PFSK-1 (cell line): ENCODE measurements around the gene DYRK1A.

Experiments used
- FOXP2 ChIP-seq: optimal IDR thresholded peaks from 2 replicates; pipeline ENCODE3; 2011; ENCODE audit warnings: borderline replicate concordance, control low read depth, inconsistent platforms; ENCODE audit not compliant: insufficient read depth; ENCODE audit errors: extremely low read length, extremely low read depth
- POLR2AphosphoS5 ChIP-seq: IDR thresholded peaks from 2 replicates; pipeline ENCODE4 v1.6.1; 2012; ENCODE audit warnings: low read depth, mild to moderate bottlenecking, control low read depth, low read length, moderate library complexity
- REST ChIP-seq, 2 experiments: IDR thresholded peaks; 2 replicates each; pipeline versions ENCODE4 v1.6.1 to v1.8.0; 2011 to 2012; ENCODE audit warnings: low read depth in 2 of 2, low read length in 2 of 2, control low read depth in 1 of 2, inconsistent platforms in 1 of 2, mild to moderate bottlenecking in 1 of 2, moderate library complexity in 1 of 2; ENCODE audit not compliant: insufficient read depth in 1 of 2
- SIN3A ChIP-seq: IDR thresholded peaks from 2 replicates; pipeline ENCODE4 v1.6.1; 2012; ENCODE audit warnings: mild to moderate bottlenecking, low read length, moderate library complexity, borderline replicate concordance; ENCODE audit not compliant: insufficient read depth
- TAF1 ChIP-seq: IDR thresholded peaks from 2 replicates; pipeline ENCODE4 v1.6.1; 2012; ENCODE audit warnings: low read length, control low read depth, borderline replicate concordance; ENCODE audit not compliant: insufficient read depth

Gene DYRK1A

GRCh38 chr21:37425684-37426083 lies 59.1 kb downstream of the DYRK1A start:
- no peak for TF ChIP-seq FOXP2
- TF ChIP-seq POLR2AphosphoS5: no peak
- no peak for TF ChIP-seq SIN3A
- TF ChIP-seq TAF1: no peak
- TF ChIP-seq REST (IDR thresholded peaks at IDR 0.05; ENCODE audit: insufficient read depth in 1 of 2, low read depth in 2 of 2, low read length in 2 of 2): no peak

- TF ChIP-seq POLR2AphosphoS5: no peak
- TF ChIP-seq SIN3A: no peak
- no peak for TF ChIP-seq FOXP2
- TF ChIP-seq REST (IDR thresholded peaks at IDR 0.05; ENCODE audit: insufficient read depth in 1 of 2, low read depth in 2 of 2, low read length in 2 of 2): no peak
- no peak for TF ChIP-seq TAF1
Observed at GRCh38 chr21:37427221-37427620, 60.6 kb downstream of the DYRK1A start.

GRCh38 chr21:37429356-37429755 lies 62.8 kb downstream of the DYRK1A start:
- TF ChIP-seq SIN3A (no peak), REST (IDR thresholded peaks at IDR 0.05; ENCODE audit: insufficient read depth in 1 of 2, low read depth in 2 of 2, low read length in 2 of 2) (no peak), TAF1 (no peak), FOXP2 (no peak), POLR2AphosphoS5 (no peak)

GRCh38 chr21:37430184-37430821 lies 63.7 kb downstream of the DYRK1A start:
- no peak for TF ChIP-seq REST (IDR thresholded peaks at IDR 0.05; ENCODE audit: insufficient read depth in 1 of 2, low read depth in 2 of 2, low read length in 2 of 2)
- no peak for TF ChIP-seq TAF1
- TF ChIP-seq SIN3A: no peak
- no peak for TF ChIP-seq POLR2AphosphoS5
- TF ChIP-seq FOXP2: no peak
